ENCODE measurements around the gene RYR2.

DNA sequence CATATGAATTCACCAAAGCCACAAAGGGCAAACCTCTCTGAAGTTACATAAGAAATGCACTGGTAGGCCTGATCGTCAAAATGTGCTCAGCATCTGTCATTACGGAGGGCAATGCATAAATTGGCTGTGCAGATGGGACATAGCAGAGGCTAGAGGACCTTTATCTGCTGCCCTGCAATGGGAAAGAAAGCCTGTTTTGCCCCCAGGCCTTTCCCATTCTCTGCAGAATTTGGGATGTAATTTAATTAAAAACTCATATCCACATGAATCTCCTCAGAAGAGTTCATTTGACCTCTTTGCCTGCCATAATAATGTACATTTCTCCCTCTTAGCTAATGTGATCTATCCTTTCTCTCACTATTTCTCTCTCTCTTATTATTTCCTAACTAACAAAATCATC, 690.7 kb downstream of the RYR2 start:
- TF ChIP-seq CTCF (conservative IDR thresholded peaks at IDR 0.05; ENCODE audit: low read length) (no peak), EZH2phosphoT487 (IDR thresholded peaks at IDR 0.05; ENCODE audit: borderline replicate concordance, low read depth, low read length) (no peak)
